ENCODE measurements around the gene ARMC3. TPM values are rescaled to one million over a fixed set of nuclear protein-coding genes. Genes with fewer than 3 reads are reported as not detected.

The ARMC3 gene
- total RNA-seq, 1 experiment from 2014 or later = 14.4 TPM

DNA sequence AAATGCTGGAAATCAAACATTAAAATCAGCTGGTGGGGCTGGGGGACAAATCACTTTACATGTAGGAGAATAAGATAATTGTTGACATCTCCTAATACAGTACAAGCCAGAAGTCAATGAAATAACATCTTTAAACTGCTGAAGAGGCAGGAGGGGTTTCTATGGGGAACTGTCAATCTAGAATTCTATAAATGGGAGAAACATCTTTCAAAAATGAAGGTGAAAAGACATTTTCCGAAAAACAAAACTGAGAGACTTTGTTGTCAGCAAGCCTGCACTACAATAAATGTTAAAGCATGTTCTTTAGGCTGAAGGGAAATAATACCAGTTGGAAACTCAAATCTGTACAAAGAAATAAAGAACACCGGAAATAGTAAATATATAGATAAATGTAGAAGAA, 150.3 kb downstream of the ARMC3 start:
- no peak overlapping the region for H3K27ac ChIP-seq
- ChIA-PET POLR2A (ENCODE audit: unreplicated experiment) (no interaction called here), CTCF (no interaction called here)
- H3K79me2 ChIP-seq (ENCODE audit: low read depth) = no peaks in the 10 kb centered on the region
- no peak overlapping the region for H3K4me3 ChIP-seq
- no peaks in the 10 kb centered on the region for H3K27me3 ChIP-seq (ENCODE audit: insufficient read depth, low read depth)
- H3F3A ChIP-seq (ENCODE audit: insufficient read depth, low read depth) = no peaks in the 10 kb centered on the region
- no peaks in the 10 kb centered on the region for H3K4me1 ChIP-seq (replicated peaks; ENCODE audit: insufficient read depth)
- intact Hi-C loops (cut with micrococcal nuclease; ENCODE audit: unreplicated experiment) = no loop called here
- no TSS peak for BruUV-seq (replicated peaks)
- no peaks in the 10 kb centered on the region for H3K9me2 ChIP-seq (ENCODE audit: insufficient read depth)
- H4K20me1 ChIP-seq (ENCODE audit: insufficient read depth) = no peaks in the 10 kb centered on the region
- no peak overlapping the region for H2AFZ ChIP-seq
- DNase-seq = no peak
- H3K9me3 ChIP-seq (ENCODE audit: insufficient read depth, low read depth) = no peaks in the 10 kb centered on the region
- H3K36me3 ChIP-seq (ENCODE audit: low read depth) = no peaks in the 10 kb centered on the region
- TF ChIP-seq, protein P1, sequence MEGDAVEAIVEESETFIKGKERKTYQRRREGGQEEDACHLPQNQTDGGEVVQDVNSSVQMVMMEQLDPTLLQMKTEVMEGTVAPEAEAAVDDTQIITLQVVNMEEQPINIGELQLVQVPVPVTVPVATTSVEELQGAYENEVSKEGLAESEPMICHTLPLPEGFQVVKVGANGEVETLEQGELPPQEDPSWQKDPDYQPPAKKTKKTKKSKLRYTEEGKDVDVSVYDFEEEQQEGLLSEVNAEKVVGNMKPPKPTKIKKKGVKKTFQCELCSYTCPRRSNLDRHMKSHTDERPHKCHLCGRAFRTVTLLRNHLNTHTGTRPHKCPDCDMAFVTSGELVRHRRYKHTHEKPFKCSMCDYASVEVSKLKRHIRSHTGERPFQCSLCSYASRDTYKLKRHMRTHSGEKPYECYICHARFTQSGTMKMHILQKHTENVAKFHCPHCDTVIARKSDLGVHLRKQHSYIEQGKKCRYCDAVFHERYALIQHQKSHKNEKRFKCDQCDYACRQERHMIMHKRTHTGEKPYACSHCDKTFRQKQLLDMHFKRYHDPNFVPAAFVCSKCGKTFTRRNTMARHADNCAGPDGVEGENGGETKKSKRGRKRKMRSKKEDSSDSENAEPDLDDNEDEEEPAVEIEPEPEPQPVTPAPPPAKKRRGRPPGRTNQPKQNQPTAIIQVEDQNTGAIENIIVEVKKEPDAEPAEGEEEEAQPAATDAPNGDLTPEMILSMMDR (conservative IDR thresholded peaks at IDR 0.05) = no peak
- no peak for TF ChIP-seq EZH2 (IDR thresholded peaks at IDR 0.05; ENCODE audit: low read depth)
- no peak overlapping the region for H3K4me2 ChIP-seq

DNA sequence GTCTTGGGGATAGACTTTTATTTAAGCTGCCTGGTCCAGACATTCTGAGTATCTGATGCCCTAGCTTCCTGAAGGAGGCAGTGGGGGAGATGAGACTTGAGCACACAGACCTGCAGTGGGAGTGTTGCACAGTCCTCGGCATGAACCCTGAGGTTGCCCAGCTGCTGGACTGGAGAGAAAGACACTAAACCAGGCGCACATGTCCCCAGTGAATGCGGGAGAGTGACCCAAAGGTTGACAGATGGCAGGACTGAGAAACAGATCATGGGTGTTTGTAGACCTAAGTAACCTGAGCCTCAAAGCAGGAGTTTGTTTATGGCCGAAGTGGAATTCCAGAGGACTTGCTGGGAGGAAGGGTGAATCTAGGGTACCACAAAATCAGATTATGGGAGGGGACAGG, 151.8 kb downstream of the ARMC3 start:
- Histone ChIP-seq H3K9me3 (ENCODE audit: insufficient read depth, low read depth) (no peaks in the 10 kb centered on the region), H3K4me3 (no peak overlapping the region), H3K79me2 (ENCODE audit: low read depth) (no peaks in the 10 kb centered on the region), H4K20me1 (ENCODE audit: insufficient read depth) (no peaks in the 10 kb centered on the region), H3K4me1 (replicated peaks; ENCODE audit: insufficient read depth) (no peaks in the 10 kb centered on the region), H3F3A (ENCODE audit: insufficient read depth, low read depth) (no peaks in the 10 kb centered on the region), H3K9me2 (ENCODE audit: insufficient read depth) (no peaks in the 10 kb centered on the region), H3K27me3 (ENCODE audit: insufficient read depth, low read depth) (no peaks in the 10 kb centered on the region), H3K27ac (no peak overlapping the region), H3K4me2 (no peak overlapping the region), H3K36me3 (ENCODE audit: low read depth) (no peaks in the 10 kb centered on the region), H2AFZ (no peak overlapping the region)
- ChIA-PET CTCF (no interaction called here), POLR2A (ENCODE audit: unreplicated experiment) (no interaction called here)
- intact Hi-C loops (cut with micrococcal nuclease; ENCODE audit: unreplicated experiment) = no loop called here
- no TSS peak for BruUV-seq (replicated peaks)
- no peak for DNase-seq
- TF ChIP-seq, protein P1 (conservative IDR thresholded peaks at IDR 0.05) = no peak
- TF ChIP-seq EZH2 (IDR thresholded peaks at IDR 0.05; ENCODE audit: low read depth) = no peak

DNA sequence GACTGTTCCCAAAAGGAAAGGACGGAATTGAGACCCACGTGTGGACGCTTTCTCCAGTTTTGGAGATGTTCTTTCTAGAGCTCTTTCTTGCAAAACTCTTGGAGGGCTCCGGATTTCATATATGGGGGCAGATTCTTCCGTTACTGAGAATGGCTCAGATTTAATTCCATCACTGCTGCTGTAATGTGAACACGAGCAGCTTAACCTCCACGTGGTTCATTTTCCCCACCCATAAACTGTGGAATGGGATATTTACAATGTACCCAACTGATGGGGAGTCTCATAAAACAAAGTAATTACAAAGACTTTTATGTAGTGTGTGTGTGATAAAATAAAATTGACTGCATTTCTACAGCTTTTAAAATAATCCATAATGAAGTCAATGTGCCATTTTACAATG, 152.4 kb downstream of the ARMC3 start:
- POLR2A ChIA-PET (ENCODE audit: unreplicated experiment) = no interaction called here
- BruUV-seq (replicated peaks) = no TSS peak
- Histone ChIP-seq H3K27ac (no peak overlapping the region), H3K79me2 (ENCODE audit: low read depth) (no peaks in the 10 kb centered on the region), H3K9me3 (ENCODE audit: insufficient read depth, low read depth) (no peaks in the 10 kb centered on the region), H3K4me3 (no peak overlapping the region), H3K4me1 (replicated peaks; ENCODE audit: insufficient read depth) (no peaks in the 10 kb centered on the region), H3K27me3 (ENCODE audit: insufficient read depth, low read depth) (no peaks in the 10 kb centered on the region), H3K9me2 (ENCODE audit: insufficient read depth) (no peaks in the 10 kb centered on the region), H4K20me1 (ENCODE audit: insufficient read depth) (no peaks in the 10 kb centered on the region), H3K4me2 (no peak overlapping the region), H2AFZ (no peak overlapping the region), H3F3A (ENCODE audit: insufficient read depth, low read depth) (no peaks in the 10 kb centered on the region), H3K36me3 (ENCODE audit: low read depth) (no peaks in the 10 kb centered on the region)
- CTCF ChIA-PET = no interaction called here
- intact Hi-C loops (cut with micrococcal nuclease; ENCODE audit: unreplicated experiment) = no loop called here
- DNase-seq = no peak
- no peak for TF ChIP-seq EZH2 (IDR thresholded peaks at IDR 0.05; ENCODE audit: low read depth)
- TF ChIP-seq, protein P1 (conservative IDR thresholded peaks at IDR 0.05) = no peak

Measured in PC-9 (cell line).